SU-DHL-6 (cell line): Measurements from ENCODE around the gene SLC4A1.

ENCODE experiments used
- EZH2phosphoT487 ChIP-seq: fragments of 200-600 bp; sonication (generic), shearing (Covaris generic); conservative IDR thresholded peaks from 2 replicates; pipeline ENCODE4 v1.6.1; 2018; ENCODE audit warnings: mild to moderate bottlenecking, antibody characterized with exemption, low read length, moderate library complexity, mixed read lengths
- TF ChIP-seq, protein P1 (sequence below): fragments of 200-600 bp; sonication (generic); IDR thresholded peaks from one replicate; pipeline ENCODE4 v1.5.1; 2017; ENCODE audit warnings: antibody characterized with exemption, mild to moderate bottlenecking, low read length, moderate library complexity; ENCODE audit not compliant: insufficient read depth, poor library complexity, severe bottlenecking

DNA sequence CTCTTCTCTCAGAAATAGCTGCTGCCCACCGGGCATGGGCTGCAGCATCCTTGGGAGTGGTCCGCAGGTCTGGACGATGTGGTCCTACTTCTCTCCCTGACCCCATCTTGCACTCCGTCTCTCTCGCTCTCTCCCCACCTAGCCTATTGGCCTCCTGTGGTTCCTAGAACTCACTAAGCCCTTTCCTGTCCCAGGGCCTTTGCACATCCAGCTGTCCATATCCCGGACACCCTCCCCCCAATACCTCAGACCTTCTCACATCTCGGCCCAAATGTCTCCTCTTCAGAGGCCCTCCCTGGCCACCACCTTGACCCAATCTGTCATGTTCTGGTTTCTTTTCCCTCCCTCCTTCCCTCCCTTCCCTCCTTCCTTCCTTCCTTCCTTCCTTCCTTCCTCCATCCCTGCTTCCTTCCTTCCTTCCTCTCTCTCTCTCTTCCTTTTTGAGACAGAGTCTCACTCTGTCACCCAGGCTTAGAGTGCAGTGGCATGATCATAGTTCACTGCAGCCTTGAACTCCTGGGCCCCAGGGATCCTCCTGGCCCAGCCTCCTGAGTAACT is 4.5 kb downstream of the SLC4A1 start:
- TF ChIP-seq, protein P1, sequence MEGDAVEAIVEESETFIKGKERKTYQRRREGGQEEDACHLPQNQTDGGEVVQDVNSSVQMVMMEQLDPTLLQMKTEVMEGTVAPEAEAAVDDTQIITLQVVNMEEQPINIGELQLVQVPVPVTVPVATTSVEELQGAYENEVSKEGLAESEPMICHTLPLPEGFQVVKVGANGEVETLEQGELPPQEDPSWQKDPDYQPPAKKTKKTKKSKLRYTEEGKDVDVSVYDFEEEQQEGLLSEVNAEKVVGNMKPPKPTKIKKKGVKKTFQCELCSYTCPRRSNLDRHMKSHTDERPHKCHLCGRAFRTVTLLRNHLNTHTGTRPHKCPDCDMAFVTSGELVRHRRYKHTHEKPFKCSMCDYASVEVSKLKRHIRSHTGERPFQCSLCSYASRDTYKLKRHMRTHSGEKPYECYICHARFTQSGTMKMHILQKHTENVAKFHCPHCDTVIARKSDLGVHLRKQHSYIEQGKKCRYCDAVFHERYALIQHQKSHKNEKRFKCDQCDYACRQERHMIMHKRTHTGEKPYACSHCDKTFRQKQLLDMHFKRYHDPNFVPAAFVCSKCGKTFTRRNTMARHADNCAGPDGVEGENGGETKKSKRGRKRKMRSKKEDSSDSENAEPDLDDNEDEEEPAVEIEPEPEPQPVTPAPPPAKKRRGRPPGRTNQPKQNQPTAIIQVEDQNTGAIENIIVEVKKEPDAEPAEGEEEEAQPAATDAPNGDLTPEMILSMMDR: no peak
- TF ChIP-seq EZH2phosphoT487: no peak
